Stimulated activated CD4-positive, alpha-beta T cell treated with anti-CD3 and anti-CD28 coated beads, TNF-alpha, amount 100 ng/mL, for 1 hour (primary cell): Measurements from ENCODE around the gene ATF6B.
"Not testable (repeated sequence)": the region's sequence is repeated elsewhere in the genome, so short reads cannot be mapped to it uniquely, and the experiment has no call there.

Experiments used
- DNase-seq, 3 donors: peaks; one replicate each; pipeline ENCODE4 v3.0.0-alpha.2; 2020; ENCODE audit warnings: low read depth in 3 of 3, low spot score in 1 of 3

ATF6B gene

GRCh38 chr6:32082935-32083334, 45.1 kb downstream of the ATF6B start:
- DNase-seq = no peak

- no peak for DNase-seq
These were observed 45.6 kb downstream of the ATF6B start for GRCh38 chr6:32082478-32082877.

GRCh38 chr6:32081168-32081990, 46.7 kb downstream of the ATF6B start:
- DNase-seq = no peak

GRCh38 chr6:32079566-32080290, 48.3 kb downstream of the ATF6B start:
- no peak for DNase-seq

- no peak for DNase-seq
These were observed 51.7 kb downstream of the ATF6B start for GRCh38 chr6:32076321-32076809.

- no peak for DNase-seq
These were observed 52.3 kb downstream of the ATF6B start for GRCh38 chr6:32075781-32076180.

GRCh38 chr6:32074996-32075532, 53.0 kb downstream of the ATF6B start:
- DNase-seq = no peak

- no peak for DNase-seq
These were observed 54.4 kb downstream of the ATF6B start for GRCh38 chr6:32073613-32074012.

- DNase-seq = no peak
These were observed 54.9 kb downstream of the ATF6B start for GRCh38 chr6:32073101-32073500.

GRCh38 chr6:32070814-32071543, 57.1 kb downstream of the ATF6B start:
- no peak for DNase-seq

GRCh38 chr6:32069878-32070515, 58.0 kb downstream of the ATF6B start:
- no peak for DNase-seq

GRCh38 chr6:32069460-32069859, 58.6 kb downstream of the ATF6B start:
- no peak for DNase-seq

GRCh38 chr6:32068867-32069266, 59.2 kb downstream of the ATF6B start:
- no peak for DNase-seq

GRCh38 chr6:32068315-32068714, 59.7 kb downstream of the ATF6B start:
- DNase-seq = not testable (repeated sequence)

GRCh38 chr6:32067521-32067920, 60.5 kb downstream of the ATF6B start:
- DNase-seq = not testable (repeated sequence)
